Stimulated activated naive CD8-positive, alpha-beta T cell treated with anti-CD3 and anti-CD28 coated beads, Interleukin-15, Interleukin-2, amounts not matched to agents 100 ng/mL and 50 ng/mL, for 24 hours (primary cell): Measurements from ENCODE around the gene TRPV6.

Source experiments
- H3K27ac Mint-ChIP-seq: one replicate; pipeline ENCODE4 v1.8.0; 2021; ENCODE audit warnings: mild to moderate bottlenecking, mixed read lengths
- H3K27me3 Mint-ChIP-seq: one replicate; pipeline ENCODE4 v1.8.0; 2021; ENCODE audit warnings: mixed read lengths
- H3K36me3 Mint-ChIP-seq: one replicate; pipeline ENCODE4 v1.8.0; 2021; ENCODE audit warnings: low read depth, mixed read lengths
- H3K4me1 Mint-ChIP-seq: one replicate; pipeline ENCODE4 v1.8.0; 2021; ENCODE audit warnings: low read depth, mixed read lengths
- H3K4me3 Mint-ChIP-seq: one replicate; pipeline ENCODE4 v1.8.0; 2021; ENCODE audit warnings: mild to moderate bottlenecking, mixed read lengths
- H3K9me3 Mint-ChIP-seq: one replicate; pipeline ENCODE4 v1.8.0; 2021; ENCODE audit warnings: mixed read lengths

TRPV6 gene

GRCh38 chr7:142914121-142914520, 28.6 kb upstream of the TRPV6 start:
- Mint-ChIP-seq H3K9me3 (no peaks in the 10 kb centered on the region), H3K4me1 (no peaks in the 10 kb centered on the region), H3K4me3 (no peak overlapping the region), H3K27ac (no peak overlapping the region), H3K36me3 (no peaks in the 10 kb centered on the region), H3K27me3 (peaks cover 19% of the 10 kb centered on the region)

- no peaks in the 10 kb centered on the region for H3K36me3 Mint-ChIP-seq
- no peak overlapping the region for H3K27ac Mint-ChIP-seq
- no peak overlapping the region for H3K4me3 Mint-ChIP-seq
- H3K9me3 Mint-ChIP-seq: no peaks in the 10 kb centered on the region
- peaks cover 23% of the 10 kb centered on the region for H3K27me3 Mint-ChIP-seq
- no peaks in the 10 kb centered on the region for H3K4me1 Mint-ChIP-seq
Observed at GRCh38 chr7:142913566-142913965, 28.0 kb upstream of the TRPV6 start.

GRCh38 chr7:142913051-142913450, 27.5 kb upstream of the TRPV6 start:
- Mint-ChIP-seq H3K9me3 (no peaks in the 10 kb centered on the region), H3K27me3 (peaks cover 24% of the 10 kb centered on the region), H3K36me3 (no peaks in the 10 kb centered on the region), H3K4me3 (no peak overlapping the region), H3K27ac (no peak overlapping the region), H3K4me1 (no peaks in the 10 kb centered on the region)

- H3K9me3 Mint-ChIP-seq: no peaks in the 10 kb centered on the region
Observed at GRCh38 chr7:142910481-142910880, 24.9 kb upstream of the TRPV6 start.

GRCh38 chr7:142910031-142910433, 24.5 kb upstream of the TRPV6 start:
- H3K36me3 Mint-ChIP-seq: no peaks in the 10 kb centered on the region
- no peaks in the 10 kb centered on the region for H3K4me1 Mint-ChIP-seq
- no peaks in the 10 kb centered on the region for H3K9me3 Mint-ChIP-seq
- no peak overlapping the region for H3K4me3 Mint-ChIP-seq
- peaks cover 26% of the 10 kb centered on the region for H3K27me3 Mint-ChIP-seq
- no peak overlapping the region for H3K27ac Mint-ChIP-seq

More at GRCh38 chr7:142910481-142910880, 24.9 kb upstream of the TRPV6 start:
- Mint-ChIP-seq H3K36me3 (no peaks in the 10 kb centered on the region), H3K27ac (no peak overlapping the region), H3K4me3 (no peak overlapping the region), H3K4me1 (no peaks in the 10 kb centered on the region), H3K27me3 (peaks cover 26% of the 10 kb centered on the region)

GRCh38 chr7:142908921-142909890, 23.7 kb upstream of the TRPV6 start:
- no peaks in the 10 kb centered on the region for H3K4me1 Mint-ChIP-seq
- H3K36me3 Mint-ChIP-seq: no peaks in the 10 kb centered on the region
- H3K4me3 Mint-ChIP-seq: no peak overlapping the region
- peaks cover 26% of the 10 kb centered on the region for H3K27me3 Mint-ChIP-seq
- H3K9me3 Mint-ChIP-seq: no peaks in the 10 kb centered on the region
- no peak overlapping the region for H3K27ac Mint-ChIP-seq

- no peak overlapping the region for H3K27ac Mint-ChIP-seq
- H3K36me3 Mint-ChIP-seq: no peaks in the 10 kb centered on the region
- H3K9me3 Mint-ChIP-seq: no peaks in the 10 kb centered on the region
- peaks cover 26% of the 10 kb centered on the region for H3K27me3 Mint-ChIP-seq
- no peak overlapping the region for H3K4me3 Mint-ChIP-seq
- no peaks in the 10 kb centered on the region for H3K4me1 Mint-ChIP-seq
Observed at GRCh38 chr7:142908290-142908689, 22.7 kb upstream of the TRPV6 start.

- H3K4me3 Mint-ChIP-seq: no peak overlapping the region
- no peak overlapping the region for H3K27ac Mint-ChIP-seq
- no peaks in the 10 kb centered on the region for H3K36me3 Mint-ChIP-seq
- no peaks in the 10 kb centered on the region for H3K4me1 Mint-ChIP-seq
- peaks cover 22% of the 10 kb centered on the region for H3K27me3 Mint-ChIP-seq
- H3K9me3 Mint-ChIP-seq: no peaks in the 10 kb centered on the region
Observed at GRCh38 chr7:142906643-142907042, 21.1 kb upstream of the TRPV6 start.

GRCh38 chr7:142905759-142906158, 20.2 kb upstream of the TRPV6 start:
- H3K4me1 Mint-ChIP-seq: no peaks in the 10 kb centered on the region
- peaks cover 16% of the 10 kb centered on the region for H3K27me3 Mint-ChIP-seq
- no peaks in the 10 kb centered on the region for H3K36me3 Mint-ChIP-seq
- H3K4me3 Mint-ChIP-seq: no peak overlapping the region
- H3K9me3 Mint-ChIP-seq: no peaks in the 10 kb centered on the region
- no peak overlapping the region for H3K27ac Mint-ChIP-seq

GRCh38 chr7:142904128-142904527, 18.6 kb upstream of the TRPV6 start:
- Mint-ChIP-seq H3K4me1 (no peaks in the 10 kb centered on the region), H3K36me3 (no peaks in the 10 kb centered on the region), H3K27me3 (peaks cover 13% of the 10 kb centered on the region), H3K9me3 (no peaks in the 10 kb centered on the region), H3K27ac (no peak overlapping the region), H3K4me3 (no peak overlapping the region)

GRCh38 chr7:142901426-142902259, 16.1 kb upstream of the TRPV6 start:
- no peaks in the 10 kb centered on the region for H3K27me3 Mint-ChIP-seq
- H3K4me3 Mint-ChIP-seq: no peak overlapping the region
- H3K9me3 Mint-ChIP-seq: no peaks in the 10 kb centered on the region
- no peaks in the 10 kb centered on the region for H3K4me1 Mint-ChIP-seq
- no peaks in the 10 kb centered on the region for H3K36me3 Mint-ChIP-seq
- H3K27ac Mint-ChIP-seq: no peak overlapping the region

GRCh38 chr7:142899661-142900060, 14.1 kb upstream of the TRPV6 start:
- Mint-ChIP-seq H3K36me3 (no peaks in the 10 kb centered on the region), H3K4me1 (no peaks in the 10 kb centered on the region), H3K27ac (no peak overlapping the region), H3K4me3 (no peak overlapping the region), H3K9me3 (no peaks in the 10 kb centered on the region), H3K27me3 (no peaks in the 10 kb centered on the region)

- no peaks in the 10 kb centered on the region for H3K4me1 Mint-ChIP-seq
- H3K9me3 Mint-ChIP-seq: no peaks in the 10 kb centered on the region
- H3K27me3 Mint-ChIP-seq: no peaks in the 10 kb centered on the region
- no peaks in the 10 kb centered on the region for H3K36me3 Mint-ChIP-seq
- no peak overlapping the region for H3K27ac Mint-ChIP-seq
- no peak overlapping the region for H3K4me3 Mint-ChIP-seq
Observed at GRCh38 chr7:142898377-142899170, 13.0 kb upstream of the TRPV6 start.

- H3K9me3 Mint-ChIP-seq: no peaks in the 10 kb centered on the region
- no peak overlapping the region for H3K4me3 Mint-ChIP-seq
- H3K27ac Mint-ChIP-seq: no peak overlapping the region
- H3K4me1 Mint-ChIP-seq: no peaks in the 10 kb centered on the region
- H3K27me3 Mint-ChIP-seq: no peaks in the 10 kb centered on the region
- no peaks in the 10 kb centered on the region for H3K36me3 Mint-ChIP-seq
Observed at GRCh38 chr7:142897691-142898090, 12.1 kb upstream of the TRPV6 start.
